Stimulated activated CD4-positive, alpha-beta T cell treated with anti-CD3 and anti-CD28 coated beads, Interleukin-4, amount 100 ng/mL, for 24 hours (primary cell): Measurements from ENCODE around the gene MYZAP.

Source experiments
- DNase-seq: peaks from one replicate; pipeline ENCODE4 v3.0.0-alpha.2; 2020

Gene MYZAP

GRCh38 chr15:57665939-57666338 lies 74.2 kb downstream of the MYZAP start:
- DNase-seq = no peak

- no peak for DNase-seq
These were observed 75.6 kb downstream of the MYZAP start for GRCh38 chr15:57667171-57667849.

- no peak for DNase-seq
These were observed 76.3 kb downstream of the MYZAP start for GRCh38 chr15:57668016-57668415.

- no peak for DNase-seq
These were observed 79.9 kb downstream of the MYZAP start for GRCh38 chr15:57671636-57672035.

GRCh38 chr15:57675481-57676181 lies 83.9 kb downstream of the MYZAP start:
- no peak for DNase-seq

GRCh38 chr15:57676585-57676984 lies 84.9 kb downstream of the MYZAP start:
- DNase-seq = no peak

- no peak for DNase-seq
These were observed 85.5 kb downstream of the MYZAP start for GRCh38 chr15:57677204-57677603.

- DNase-seq = no peak
These were observed 88.3 kb downstream of the MYZAP start for GRCh38 chr15:57680021-57680420.

- DNase-seq = no peak
These were observed 89.3 kb downstream of the MYZAP start for GRCh38 chr15:57681011-57681410.

- no peak for DNase-seq
These were observed 91.8 kb downstream of the MYZAP start for GRCh38 chr15:57683481-57683880.

GRCh38 chr15:57684491-57685151 lies 92.9 kb downstream of the MYZAP start:
- DNase-seq = no peak

- DNase-seq = no peak
These were observed 93.8 kb downstream of the MYZAP start for GRCh38 chr15:57685306-57686095.

- DNase-seq = no peak
These were observed 95.0 kb downstream of the MYZAP start for GRCh38 chr15:57686657-57687056.

GRCh38 chr15:57690341-57690966 lies 98.8 kb downstream of the MYZAP start:
- no peak for DNase-seq

GRCh38 chr15:57691082-57691481 lies 99.4 kb downstream of the MYZAP start:
- no peak for DNase-seq

GRCh38 chr15:57692709-57693108 lies 101.0 kb downstream of the MYZAP start:
- no peak for DNase-seq

GRCh38 chr15:57694279-57694678 lies 102.6 kb downstream of the MYZAP start:
- DNase-seq = no peak

GRCh38 chr15:57696146-57696545 lies 104.4 kb downstream of the MYZAP start:
- DNase-seq = no peak

GRCh38 chr15:57697588-57697987 lies 105.9 kb downstream of the MYZAP start:
- DNase-seq = no peak

- no peak for DNase-seq
These were observed 106.5 kb downstream of the MYZAP start for GRCh38 chr15:57698243-57698642.

- no peak for DNase-seq
These were observed 107.3 kb downstream of the MYZAP start for GRCh38 chr15:57698991-57699390.

- no peak for DNase-seq
These were observed 111.7 kb downstream of the MYZAP start for GRCh38 chr15:57703387-57703786.

- DNase-seq = no peak
These were observed 112.7 kb downstream of the MYZAP start for GRCh38 chr15:57704441-57704840.
